SHP77 (cell line): ENCODE measurements around the gene LSM7.

Source experiments
- DNase-seq, 2 experiments: peaks; one replicate each; lab custom pipeline; 2025; lab: John Stamatoyannopoulos, UW

The LSM7 gene

GRCh38 chr19:2323707-2324106 is 4.7 kb downstream of the LSM7 start:
- no peak for DNase-seq

- DNase-seq, result no peak
These were observed 6.7 kb downstream of the LSM7 start for GRCh38 chr19:2321565-2322283.

GRCh38 chr19:2320939-2321338 is 7.4 kb downstream of the LSM7 start:
- no peak for DNase-seq

GRCh38 chr19:2320049-2320448 is 8.3 kb downstream of the LSM7 start:
- no peak for DNase-seq

- DNase-seq, result no peak
These were observed 8.8 kb downstream of the LSM7 start for GRCh38 chr19:2319551-2319950.

- no peak for DNase-seq
These were observed 9.5 kb downstream of the LSM7 start for GRCh38 chr19:2318923-2319322.

GRCh38 chr19:2317756-2318155 is 10.6 kb downstream of the LSM7 start:
- DNase-seq, result no peak

GRCh38 chr19:2317300-2317699 is 11.1 kb downstream of the LSM7 start:
- no peak for DNase-seq

GRCh38 chr19:2315818-2316353 is 12.5 kb downstream of the LSM7 start:
- peak; percentile 65 to 71 for DNase-seq

- no peak for DNase-seq
These were observed 13.1 kb downstream of the LSM7 start for GRCh38 chr19:2315121-2315817.

GRCh38 chr19:2312820-2313501 is 15.4 kb downstream of the LSM7 start:
- DNase-seq, result no peak

GRCh38 chr19:2311093-2311492 is 17.3 kb downstream of the LSM7 start:
- DNase-seq, result no peak

GRCh38 chr19:2309734-2310362 is 18.5 kb downstream of the LSM7 start:
- DNase-seq, result peak; percentile 66 to 72

- no peak for DNase-seq
These were observed 20.3 kb downstream of the LSM7 start, which contains the start of gene LINGO3 for GRCh38 chr19:2308114-2308556. LINGO3 (minus strand) TSS chr19:2308154; CDS start chr19:2291776, 16,378 bp downstream.

GRCh38 chr19:2307518-2308012 is 20.8 kb downstream of the LSM7 start:
- DNase-seq, result no peak

GRCh38 chr19:2306971-2307370 is 21.4 kb downstream of the LSM7 start:
- DNase-seq, result no peak

GRCh38 chr19:2306281-2306806 is 22.0 kb downstream of the LSM7 start:
- no peak for DNase-seq

GRCh38 chr19:2305452-2306280 is 22.7 kb downstream of the LSM7 start:
- DNase-seq, result no peak

- DNase-seq, result no peak
These were observed 25.1 kb downstream of the LSM7 start for GRCh38 chr19:2303211-2303798.
